Stomach (tissue), 9 donors: ENCODE measurements around the gene DPYSL5. TPM values are rescaled to one million over a fixed set of nuclear protein-coding genes. Genes with fewer than 3 reads are reported as not detected.

Experiments used
- DNase-seq, 2 donors: peaks; one replicate each; pipeline versions ENCODE4 v3.0.0 to v3.0.0-alpha.2; 2013 to 2019
- H3K27ac ChIP-seq, 5 donors: fragments of 200-600 bp in 4 of 5; sonication (generic) in 4 of 5; one replicate each; pipeline ENCODE4 v1.5.1; 2013 to 2019; ENCODE audit warnings: mild to moderate bottlenecking in 1 of 5, moderate library complexity in 1 of 5
- H3K27me3 ChIP-seq, 3 donors: fragments of 200-600 bp; sonication (generic); one replicate each; pipeline ENCODE4 v1.5.1; 2017 to 2019; ENCODE audit warnings: mixed run types in 1 of 3
- H3K36me3 ChIP-seq, 4 donors: fragments of 200-600 bp; sonication (generic); 1 replicate in 3 of 4; 2 replicates in 1 of 4; pipeline ENCODE4 v1.5.1; 2016 to 2019
- H3K4me1 ChIP-seq, 4 donors: fragments of 200-600 bp; sonication (generic); one replicate each; pipeline ENCODE4 v1.5.1; 2016 to 2019
- H3K4me3 ChIP-seq, 4 donors: fragments of 200-600 bp; sonication (generic) in 3 of 4; one replicate each; pipeline ENCODE4 v1.5.1; 2016 to 2019; ENCODE audit warnings: mild to moderate bottlenecking in 1 of 4
- H3K9me3 ChIP-seq, 4 donors: fragments of 200-600 bp; sonication (generic); one replicate each; pipeline ENCODE4 v1.5.1; 2016 to 2019
- EP300 ChIP-seq: sonication (generic); formaldehyde crosslinking; IDR thresholded peaks from one replicate; pipeline ENCODE4 v1.6.1; 2017; ENCODE audit warnings: antibody characterized with exemption
- POLR2A ChIP-seq, 4 donors: fragments of 450-650 bp; IDR thresholded peaks; one replicate each; pipeline ENCODE4 v1.6.1; 2016; ENCODE audit warnings: antibody characterized with exemption in 4 of 4, control low read depth in 2 of 4, mild to moderate bottlenecking in 1 of 4, moderate library complexity in 1 of 4
- POLR2AphosphoS5 ChIP-seq, 3 donors: sonication (generic); formaldehyde crosslinking; IDR thresholded peaks; one replicate each; pipeline ENCODE4 v1.6.1; 2016; ENCODE audit warnings: antibody characterized with exemption in 3 of 3
- WGBS, 5 donors: extraction: QIAGEN DNeasy Blood & Tissue Kit in 3 of 5; methylation state at CpG; one replicate each; pipeline versions ENCODE4 v1.1.5 to v1.1.7; 2013 to 2018; 5-methylcytosine and 5-hydroxymethylcytosine counted together
- intact Hi-C: fragments of 100-400 bp; cut with DNase I; formaldehyde crosslinking; loops from one replicate; pipeline ENCODE4 v1.15.1; 2023; ENCODE audit warnings: low total_unique reads
- polyA plus RNA-seq, 3 donors: library from polyadenylated mRNA; stranded (reverse); fragments of 200-250 nt; gene quantifications; one replicate each; pipeline ENCODE4 v1.2.3, GENCODE V29; 2013
- total RNA-seq, 5 donors: library from RNA; depleted of rRNA; stranded (reverse); fragments of >200 nt; gene quantifications; one replicate each; pipeline versions ENCODE4 v1.1.0 to v1.2.3, GENCODE V29; 2014 to 2016
- TF ChIP-seq, protein P1 (sequence below), 7 experiments: fragments of 450-650 bp in 4 of 7; fragments of 200-600 bp in 3 of 7; sonication (generic) in 3 of 7; IDR thresholded peaks; one replicate each; pipeline ENCODE4 v1.5.1; 2016 to 2019; ENCODE audit warnings: antibody characterized with exemption in 7 of 7, control low read depth in 2 of 7, mild to moderate bottlenecking in 1 of 7
- donor health status: healthy with polysubstance abuse.
- donor health status: Bipolar disorder and iron deficiency.
- donor health status: healthy.

Gene DPYSL5
- total and polyA plus RNA-seq, 8 donors: 0.06 to 0.55 TPM; not detected in 6

DNA sequence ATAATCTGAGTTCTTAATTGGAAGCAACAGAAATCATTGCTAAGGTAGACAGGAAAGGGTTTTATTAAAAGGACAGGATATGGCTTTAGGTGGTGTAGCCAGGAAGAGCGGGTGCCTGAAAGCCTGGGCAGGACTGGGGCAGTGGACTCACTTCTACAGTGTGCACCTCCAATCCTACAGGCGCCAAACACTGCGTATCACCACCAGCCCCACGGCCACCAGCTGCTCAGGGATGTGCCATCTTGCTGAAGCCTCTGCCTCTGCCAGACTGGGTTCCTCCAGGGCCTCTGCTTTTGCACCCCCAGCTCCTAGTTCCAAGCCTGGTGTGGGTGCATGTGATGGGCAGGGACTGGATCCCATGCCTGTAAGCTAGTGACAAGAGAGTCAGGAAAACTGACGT, 29.7 kb upstream of the DPYSL5 start:
- no peak overlapping the region for H3K4me3 ChIP-seq
- no peak for DNase-seq
- peaks cover 0 to 59% (median 0%) of the 10 kb centered on the region in 3 donors for H3K27me3 ChIP-seq
- no peaks in the 10 kb centered on the region for H3K36me3 ChIP-seq
- H3K9me3 ChIP-seq: no peaks in the 10 kb centered on the region
- intact Hi-C loops: no loop called here
- 66 to 81% (median 77%) methylated on average over 5 of the region's 5 CpGs for WGBS, 5 donors
- no peaks in the 10 kb centered on the region for H3K4me1 ChIP-seq
- TF ChIP-seq POLR2AphosphoS5 (IDR thresholded peaks at IDR 0.05) (no peak), EP300 (no peak), POLR2A (IDR thresholded peaks at IDR 0.05) (no peak)
- TF ChIP-seq, protein P1, sequence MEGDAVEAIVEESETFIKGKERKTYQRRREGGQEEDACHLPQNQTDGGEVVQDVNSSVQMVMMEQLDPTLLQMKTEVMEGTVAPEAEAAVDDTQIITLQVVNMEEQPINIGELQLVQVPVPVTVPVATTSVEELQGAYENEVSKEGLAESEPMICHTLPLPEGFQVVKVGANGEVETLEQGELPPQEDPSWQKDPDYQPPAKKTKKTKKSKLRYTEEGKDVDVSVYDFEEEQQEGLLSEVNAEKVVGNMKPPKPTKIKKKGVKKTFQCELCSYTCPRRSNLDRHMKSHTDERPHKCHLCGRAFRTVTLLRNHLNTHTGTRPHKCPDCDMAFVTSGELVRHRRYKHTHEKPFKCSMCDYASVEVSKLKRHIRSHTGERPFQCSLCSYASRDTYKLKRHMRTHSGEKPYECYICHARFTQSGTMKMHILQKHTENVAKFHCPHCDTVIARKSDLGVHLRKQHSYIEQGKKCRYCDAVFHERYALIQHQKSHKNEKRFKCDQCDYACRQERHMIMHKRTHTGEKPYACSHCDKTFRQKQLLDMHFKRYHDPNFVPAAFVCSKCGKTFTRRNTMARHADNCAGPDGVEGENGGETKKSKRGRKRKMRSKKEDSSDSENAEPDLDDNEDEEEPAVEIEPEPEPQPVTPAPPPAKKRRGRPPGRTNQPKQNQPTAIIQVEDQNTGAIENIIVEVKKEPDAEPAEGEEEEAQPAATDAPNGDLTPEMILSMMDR (IDR thresholded peaks at IDR 0.05): no peak
- H3K27ac ChIP-seq: no peak overlapping the region

DNA sequence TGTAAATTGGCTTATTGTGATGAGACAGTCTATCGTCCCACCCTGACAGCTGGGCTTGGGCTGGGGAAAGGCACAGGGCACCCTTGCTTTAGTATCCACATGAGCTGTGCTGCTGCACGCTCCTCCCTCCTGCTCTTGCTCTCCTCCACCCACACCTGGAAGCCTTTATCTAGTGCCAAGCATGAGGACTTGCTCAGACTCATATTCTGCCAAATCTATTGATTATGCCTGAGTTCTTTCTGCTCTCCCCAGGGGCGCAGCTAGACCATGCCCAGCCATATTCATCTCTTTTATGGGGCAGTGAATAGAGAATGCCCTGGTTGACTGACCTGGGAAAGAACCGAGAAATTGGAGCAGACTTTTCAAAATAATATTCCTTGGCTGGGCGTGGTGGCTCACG, 29.0 kb upstream of the DPYSL5 start:
- Histone ChIP-seq H3K27ac (no peak overlapping the region), H3K9me3 (no peaks in the 10 kb centered on the region), H3K27me3 (peaks cover 0 to 57% (median 0%) of the 10 kb centered on the region in 3 donors), H3K4me1 (no peaks in the 10 kb centered on the region), H3K36me3 (no peaks in the 10 kb centered on the region), H3K4me3 (no peak overlapping the region)
- no peak for TF ChIP-seq EP300
- TF ChIP-seq POLR2AphosphoS5 (IDR thresholded peaks at IDR 0.05): no peak
- TF ChIP-seq POLR2A (IDR thresholded peaks at IDR 0.05): no peak
- TF ChIP-seq, protein P1 (IDR thresholded peaks at IDR 0.05): no peak
- 70 to 78% (median 72%) methylated on average over 6 of the region's 6 CpGs for WGBS, 5 donors
- intact Hi-C loops: no loop called here
- no peak for DNase-seq

DNA sequence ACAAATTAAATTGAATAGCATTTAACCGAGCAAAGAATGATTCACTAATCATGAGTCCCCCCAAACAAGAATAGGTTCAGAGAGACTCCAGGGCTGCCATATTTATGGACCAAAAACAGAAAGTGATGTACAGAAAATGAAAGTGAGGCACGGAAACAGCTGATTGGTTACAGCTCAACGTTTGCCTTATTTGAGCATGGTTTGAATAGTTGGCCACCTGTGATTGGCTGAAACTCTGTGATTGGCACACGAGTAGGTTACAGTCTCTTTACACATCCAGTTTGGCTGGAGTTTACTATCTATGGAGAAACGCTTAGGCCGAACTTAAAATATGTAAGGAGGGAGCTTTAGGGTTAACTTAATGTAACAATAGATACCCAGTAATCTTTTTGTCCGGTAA, 27.0 kb upstream of the DPYSL5 start:
- 78 to 86% (median 83%) methylated on average over 7 of the region's 7 CpGs for WGBS, 5 donors
- H3K27ac ChIP-seq: no peak overlapping the region
- DNase-seq: no peak
- no peak overlapping the region for H3K4me3 ChIP-seq
- H3K36me3 ChIP-seq: no peaks in the 10 kb centered on the region
- intact Hi-C loops: no loop called here
- no peaks in the 10 kb centered on the region for H3K4me1 ChIP-seq
- TF ChIP-seq, protein P1 (IDR thresholded peaks at IDR 0.05): no peak
- no peak for TF ChIP-seq POLR2AphosphoS5 (IDR thresholded peaks at IDR 0.05)
- TF ChIP-seq EP300: no peak
- no peak for TF ChIP-seq POLR2A (IDR thresholded peaks at IDR 0.05)
- no peaks in the 10 kb centered on the region for H3K9me3 ChIP-seq
- H3K27me3 ChIP-seq: peaks cover 0 to 42% (median 0%) of the 10 kb centered on the region in 3 donors

DNA sequence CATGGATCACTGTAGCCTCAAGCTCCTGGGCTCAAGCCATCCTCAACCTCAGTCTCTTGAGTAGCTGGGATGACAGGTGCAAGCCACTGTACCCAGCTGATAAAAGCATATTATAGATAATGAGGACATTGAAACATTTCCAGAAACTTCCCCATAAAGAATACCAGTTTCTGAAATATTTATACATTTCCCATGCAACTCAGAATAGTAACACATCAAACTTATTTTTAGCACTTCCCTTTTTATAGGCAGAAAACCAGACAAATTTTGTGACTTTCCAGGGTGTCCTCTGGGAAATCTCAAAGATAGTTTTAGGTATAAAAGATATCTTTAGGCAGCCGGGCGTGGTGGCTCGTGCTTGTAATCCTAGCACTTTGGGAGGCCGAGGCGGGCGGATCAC, 25.1 kb upstream of the DPYSL5 start:
- DNase-seq: no peak
- intact Hi-C loops: no loop called here
- Histone ChIP-seq H3K4me1 (no peaks in the 10 kb centered on the region), H3K36me3 (no peaks in the 10 kb centered on the region), H3K27ac (no peak overlapping the region), H3K4me3 (no peak overlapping the region), H3K27me3 (peaks cover 0 to 34% (median 0%) of the 10 kb centered on the region in 3 donors), H3K9me3 (no peaks in the 10 kb centered on the region)
- no peak for TF ChIP-seq EP300
- TF ChIP-seq POLR2A (IDR thresholded peaks at IDR 0.05): no peak
- TF ChIP-seq, protein P1 (IDR thresholded peaks at IDR 0.05): no peak
- TF ChIP-seq POLR2AphosphoS5 (IDR thresholded peaks at IDR 0.05): no peak
- 82 to 91% (median 87%) methylated on average over 6 of the region's 6 CpGs for WGBS, 5 donors
